22Rv1 (cell line): Measurements from ENCODE around the gene AQP4.

Experiments
- H3K27ac ChIP-seq: fragments of 450-650 bp; 2 replicates; pipeline ENCODE4 v1.5.1; 2017
- CTCF ChIP-seq: fragments of 450-650 bp; IDR thresholded peaks from 2 replicates; pipeline ENCODE4 v1.5.1; 2017; ENCODE audit warnings: mild to moderate bottlenecking
- ZFX ChIP-seq: fragments of 450-650 bp; IDR thresholded peaks from 2 replicates; pipeline ENCODE4 v1.6.1; 2017; ENCODE audit warnings: antibody characterized with exemption, borderline replicate concordance

Gene AQP4

DNA sequence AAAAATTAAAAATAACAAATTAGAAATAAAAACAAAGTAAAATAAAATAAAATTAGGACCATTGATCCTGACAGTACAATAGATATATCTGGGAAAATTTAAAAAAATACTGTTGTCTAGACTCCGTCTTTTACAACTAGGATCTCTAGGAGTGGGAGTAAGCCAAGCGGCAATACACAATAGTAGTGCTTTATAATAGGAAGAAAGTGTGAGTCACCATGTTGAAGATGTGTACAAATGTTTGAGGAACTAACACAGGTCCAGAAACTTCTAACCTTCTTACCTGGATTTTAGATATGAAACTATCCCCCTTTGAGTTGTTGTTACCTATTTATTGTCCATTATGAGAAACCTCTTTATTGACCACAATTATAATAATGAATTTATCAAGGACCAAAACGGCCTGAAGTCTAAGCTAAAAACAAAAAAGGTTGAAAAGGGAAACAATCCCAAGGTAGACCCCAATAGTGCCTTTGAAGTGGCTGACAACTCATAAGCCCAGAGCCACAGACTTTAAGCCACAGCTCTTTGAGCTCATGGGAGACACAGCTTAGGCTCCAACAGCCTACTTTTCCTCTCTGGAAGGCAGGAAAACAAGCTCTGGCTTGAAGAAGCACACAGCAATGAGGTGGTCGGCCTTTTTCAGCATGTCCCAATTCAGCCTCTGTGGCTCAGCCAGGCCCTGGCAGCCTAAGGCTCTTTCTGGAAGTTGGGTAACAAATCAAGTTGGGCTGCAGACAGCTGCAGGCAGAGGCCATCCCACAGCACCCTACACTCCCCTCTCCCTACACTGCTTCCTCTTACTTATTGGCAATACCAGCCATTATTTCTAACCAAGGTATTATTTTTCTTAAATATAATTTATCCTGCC lies 62.9 kb downstream of the AQP4 start:
- no peak overlapping the region for H3K27ac ChIP-seq
- TF ChIP-seq ZFX (no peak), CTCF (no peak)
